Fibroblast of the aortic adventitia (primary cell): ENCODE data around the gene TENM4. TPM values are rescaled to one million over a fixed set of nuclear protein-coding genes. Genes with fewer than 3 reads are reported as not detected.
A peak's percentile ranks its signal among the peaks of the same experiment; 100 is the strongest.

Source experiments
- DNase-seq: peaks from one replicate; pipeline ENCODE4 v3.0.0-alpha.2; 2010; ENCODE audit warnings: low read depth
- H3K4me3 ChIP-seq: 2 replicates; pipeline ENCODE4 v1.5.1; 2011; ENCODE audit warnings: low read depth, mild to moderate bottlenecking, control low read depth, low read length, moderate library complexity
- CTCF ChIP-seq: IDR thresholded peaks from 2 replicates; pipeline ENCODE4 v1.5.1; 2011; ENCODE audit warnings: mild to moderate bottlenecking, low read length, control low read depth, inconsistent platforms; ENCODE audit not compliant: insufficient read depth
- total RNA-seq: library from RNA; depleted of rRNA; stranded (reverse); fragments of >200 nt; gene quantifications from 2 replicates; pipeline ENCODE4 v1.2.3, GENCODE V29; 2012; ENCODE audit warnings: low replicate concordance

The TENM4 gene
- total RNA-seq, 1 donor, result 113 TPM

- H3K4me3 ChIP-seq, result no peak overlapping the region
- no peak for DNase-seq
- TF ChIP-seq CTCF, result no peak
Observed at GRCh38 chr11:78804991-78805390, 635.8 kb downstream of the TENM4 start.

GRCh38 chr11:78803995-78804394 is 636.8 kb downstream of the TENM4 start:
- no peak overlapping the region for H3K4me3 ChIP-seq
- TF ChIP-seq CTCF, result no peak
- no peak for DNase-seq

GRCh38 chr11:78802058-78802761 is 638.6 kb downstream of the TENM4 start:
- no peak for TF ChIP-seq CTCF
- no peak overlapping the region for H3K4me3 ChIP-seq
- DNase-seq, result peak; percentile 68

GRCh38 chr11:78801161-78801884 is 639.5 kb downstream of the TENM4 start:
- H3K4me3 ChIP-seq, result no peak overlapping the region
- peak; percentile 97 for DNase-seq
- no peak for TF ChIP-seq CTCF

- no peak for TF ChIP-seq CTCF
- no peak overlapping the region for H3K4me3 ChIP-seq
- DNase-seq, result peak; percentile 81
Observed at GRCh38 chr11:78800756-78801155, 640.1 kb downstream of the TENM4 start.

- peak; percentile 46 for DNase-seq
- no peak overlapping the region for H3K4me3 ChIP-seq
- no peak for TF ChIP-seq CTCF
Observed at GRCh38 chr11:78800096-78800690, 640.6 kb downstream of the TENM4 start.
